ENCODE data around the gene LRRC74A.
A peak's percentile ranks its signal among the peaks of the same experiment; 100 is the strongest.
"Not testable (repeated sequence)": the region's sequence is repeated elsewhere in the genome, so short reads cannot be mapped to it uniquely, and the experiment has no call there.

LRRC74A gene

GRCh38 chr14:76910371-76910890, 84.2 kb downstream of the LRRC74A start:
- TF ChIP-seq CTCF (conservative IDR thresholded peaks at IDR 0.05; ENCODE audit: low read length): no peak
- DNase-seq (ENCODE audit: low read depth): no peak
- H3K4me3 ChIP-seq (ENCODE audit: low read length): no peak overlapping the region

GRCh38 chr14:76911473-76911872, 85.3 kb downstream of the LRRC74A start:
- no peak for DNase-seq (ENCODE audit: low read depth)
- H3K4me3 ChIP-seq (ENCODE audit: low read length): no peak overlapping the region

GRCh38 chr14:76914533-76915081, 88.4 kb downstream of the LRRC74A start:
- DNase-seq (ENCODE audit: low read depth); H3K4me3 ChIP-seq (ENCODE audit: low read length): not testable (repeated sequence)

More at GRCh38 chr14:76911473-76911872, 85.3 kb downstream of the LRRC74A start:
- no peak for TF ChIP-seq CTCF (conservative IDR thresholded peaks at IDR 0.05; ENCODE audit: low read length)

- TF ChIP-seq CTCF (conservative IDR thresholded peaks at IDR 0.05; ENCODE audit: low read length): no peak
These were observed 90.0 kb downstream of the LRRC74A start for GRCh38 chr14:76916040-76916715.

GRCh38 chr14:76917158-76917596, 91.0 kb downstream of the LRRC74A start:
- peak; percentile 98 for TF ChIP-seq CTCF (conservative IDR thresholded peaks at IDR 0.05; ENCODE audit: low read length)
- no peak overlapping the region for H3K4me3 ChIP-seq (ENCODE audit: low read length)
- DNase-seq (ENCODE audit: low read depth): peak; percentile 79

More at GRCh38 chr14:76916040-76916715, 90.0 kb downstream of the LRRC74A start:
- no peak overlapping the region for H3K4me3 ChIP-seq (ENCODE audit: low read length)
- peak; percentile 23 for DNase-seq (ENCODE audit: low read depth)

- TF ChIP-seq CTCF (conservative IDR thresholded peaks at IDR 0.05; ENCODE audit: low read length): no peak; the same call in 1 of the 2 replicates
- peak overlapping the region; percentile 34 for H3K4me3 ChIP-seq (ENCODE audit: low read length)
- DNase-seq (ENCODE audit: low read depth): peak; percentile 22
These were observed 91.6 kb downstream of the LRRC74A start for GRCh38 chr14:76917745-76918255.

- peak; percentile 96 for DNase-seq (ENCODE audit: low read depth)
- TF ChIP-seq CTCF (conservative IDR thresholded peaks at IDR 0.05; ENCODE audit: low read length): peak; percentile 20; the same call in 1 of the 2 replicates
- H3K4me3 ChIP-seq (ENCODE audit: low read length): peak overlapping the region; percentile 34
These were observed 92.1 kb downstream of the LRRC74A start for GRCh38 chr14:76918256-76918781.
